Esophagus mucosa (tissue), 1 donor: Measurements from ENCODE around the gene COL6A5. TPM values are rescaled to one million over a fixed set of nuclear protein-coding genes. Genes with fewer than 3 reads are reported as not detected.
"Not testable (repeated sequence)": the region's sequence is repeated elsewhere in the genome, so short reads cannot be mapped to it uniquely, and the experiment has no call there.

Experiments
- ATAC-seq: fragments of 200-7000 bp; cut with Tn5 transposase; one replicate; pipeline ENCODE4 v1.9.1; 2020
- total RNA-seq: library from RNA; stranded (reverse); gene quantifications from one replicate; pipeline ENCODE4 v1.2.4, GENCODE V29; 2023
- donor health status: DM: yes; HTN: yes; CAD: no.

The COL6A5 gene
- 0.16 TPM for total RNA-seq

GRCh38 chr3:130345487-130346079, at the start of gene COL6A5:
TSS of gene COL6A5 (plus strand) at chr3:130345672. CDS start at chr3:130373639, 27,967 bp downstream.
- no peak for ATAC-seq

GRCh38 chr3:130299531-130299930, 45.9 kb upstream of the COL6A5 start:
- no peak for ATAC-seq

- no peak for ATAC-seq
Observed at GRCh38 chr3:130300888-130301287, 44.6 kb upstream of the COL6A5 start.

GRCh38 chr3:130310109-130310508, 35.4 kb upstream of the COL6A5 start:
- ATAC-seq: no peak

- no peak for ATAC-seq
Observed at GRCh38 chr3:130312374-130312773, 33.1 kb upstream of the COL6A5 start.

GRCh38 chr3:130316169-130316568, 29.3 kb upstream of the COL6A5 start:
- no peak for ATAC-seq

GRCh38 chr3:130323503-130323902, 22.0 kb upstream of the COL6A5 start:
- ATAC-seq: no peak

GRCh38 chr3:130340766-130341165, 4.7 kb upstream of the COL6A5 start:
- no peak for ATAC-seq

- no peak for ATAC-seq
Observed at GRCh38 chr3:130341388-130341787, 4.1 kb upstream of the COL6A5 start.

GRCh38 chr3:130341882-130342281, 3.6 kb upstream of the COL6A5 start:
- ATAC-seq: no peak

GRCh38 chr3:130342821-130343661, 2.4 kb upstream of the COL6A5 start:
- no peak for ATAC-seq

GRCh38 chr3:130348258-130348657, 2.8 kb downstream of the COL6A5 start:
- ATAC-seq: not testable (repeated sequence)

GRCh38 chr3:130354430-130354829, 9.0 kb downstream of the COL6A5 start:
- ATAC-seq: no peak

- ATAC-seq: peak; percentile 60
Observed at GRCh38 chr3:130374033-130374432, 28.6 kb downstream of the COL6A5 start.

- ATAC-seq: no peak
Observed at GRCh38 chr3:130374908-130375307, 29.4 kb downstream of the COL6A5 start.

- ATAC-seq: no peak
Observed at GRCh38 chr3:130377960-130378676, 32.6 kb downstream of the COL6A5 start.

GRCh38 chr3:130378677-130379191, 33.3 kb downstream of the COL6A5 start:
- ATAC-seq: no peak

- no peak for ATAC-seq
Observed at GRCh38 chr3:130379274-130379673, 33.8 kb downstream of the COL6A5 start.

GRCh38 chr3:130380398-130380797, 34.9 kb downstream of the COL6A5 start:
- ATAC-seq: no peak

GRCh38 chr3:130383424-130383823, 38.0 kb downstream of the COL6A5 start:
- ATAC-seq: no peak

GRCh38 chr3:130384476-130385025, 39.1 kb downstream of the COL6A5 start:
- no peak for ATAC-seq

GRCh38 chr3:130386604-130387263, 41.3 kb downstream of the COL6A5 start:
- peak; percentile 77 for ATAC-seq
